AG09319 (cell line): ENCODE data around the gene NOD1.
A peak's percentile ranks its signal among the peaks of the same experiment; 100 is the strongest.
"Not testable (repeated sequence)": the region's sequence is repeated elsewhere in the genome, so short reads cannot be mapped to it uniquely, and the experiment has no call there.

Experiments
- DNase-seq: peaks from one replicate; pipeline ENCODE4 v3.0.0-alpha.2; 2010; ENCODE audit warnings: low read depth; ENCODE audit errors: extremely low read depth
- TF ChIP-seq, protein P1 (sequence below): IDR thresholded peaks from 2 replicates; pipeline ENCODE4 v1.5.1; 2011; ENCODE audit warnings: low read depth, mild to moderate bottlenecking, inconsistent platforms, low read length, moderate library complexity

The NOD1 gene

DNA sequence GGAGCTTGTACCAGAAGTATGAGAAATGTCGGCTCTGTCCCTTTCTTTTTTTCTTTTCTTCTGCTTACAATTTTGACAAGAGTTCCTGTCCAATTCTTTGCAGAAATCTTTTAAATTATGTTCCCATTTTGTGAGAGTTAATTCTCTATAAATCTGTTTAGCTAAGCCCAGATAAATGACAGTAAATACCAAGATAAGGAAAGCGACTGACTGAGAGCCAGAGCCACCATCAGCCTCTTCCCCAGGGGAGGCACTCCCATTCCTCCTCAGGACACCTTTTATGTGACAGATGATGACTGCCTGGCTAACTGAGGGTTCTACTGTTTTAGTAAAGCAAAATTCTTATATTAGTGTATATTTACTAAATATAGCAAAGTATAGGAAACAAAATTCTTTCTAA lies 32.9 kb upstream of the NOD1 start:
- TF ChIP-seq, protein P1, sequence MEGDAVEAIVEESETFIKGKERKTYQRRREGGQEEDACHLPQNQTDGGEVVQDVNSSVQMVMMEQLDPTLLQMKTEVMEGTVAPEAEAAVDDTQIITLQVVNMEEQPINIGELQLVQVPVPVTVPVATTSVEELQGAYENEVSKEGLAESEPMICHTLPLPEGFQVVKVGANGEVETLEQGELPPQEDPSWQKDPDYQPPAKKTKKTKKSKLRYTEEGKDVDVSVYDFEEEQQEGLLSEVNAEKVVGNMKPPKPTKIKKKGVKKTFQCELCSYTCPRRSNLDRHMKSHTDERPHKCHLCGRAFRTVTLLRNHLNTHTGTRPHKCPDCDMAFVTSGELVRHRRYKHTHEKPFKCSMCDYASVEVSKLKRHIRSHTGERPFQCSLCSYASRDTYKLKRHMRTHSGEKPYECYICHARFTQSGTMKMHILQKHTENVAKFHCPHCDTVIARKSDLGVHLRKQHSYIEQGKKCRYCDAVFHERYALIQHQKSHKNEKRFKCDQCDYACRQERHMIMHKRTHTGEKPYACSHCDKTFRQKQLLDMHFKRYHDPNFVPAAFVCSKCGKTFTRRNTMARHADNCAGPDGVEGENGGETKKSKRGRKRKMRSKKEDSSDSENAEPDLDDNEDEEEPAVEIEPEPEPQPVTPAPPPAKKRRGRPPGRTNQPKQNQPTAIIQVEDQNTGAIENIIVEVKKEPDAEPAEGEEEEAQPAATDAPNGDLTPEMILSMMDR, result no peak

DNA sequence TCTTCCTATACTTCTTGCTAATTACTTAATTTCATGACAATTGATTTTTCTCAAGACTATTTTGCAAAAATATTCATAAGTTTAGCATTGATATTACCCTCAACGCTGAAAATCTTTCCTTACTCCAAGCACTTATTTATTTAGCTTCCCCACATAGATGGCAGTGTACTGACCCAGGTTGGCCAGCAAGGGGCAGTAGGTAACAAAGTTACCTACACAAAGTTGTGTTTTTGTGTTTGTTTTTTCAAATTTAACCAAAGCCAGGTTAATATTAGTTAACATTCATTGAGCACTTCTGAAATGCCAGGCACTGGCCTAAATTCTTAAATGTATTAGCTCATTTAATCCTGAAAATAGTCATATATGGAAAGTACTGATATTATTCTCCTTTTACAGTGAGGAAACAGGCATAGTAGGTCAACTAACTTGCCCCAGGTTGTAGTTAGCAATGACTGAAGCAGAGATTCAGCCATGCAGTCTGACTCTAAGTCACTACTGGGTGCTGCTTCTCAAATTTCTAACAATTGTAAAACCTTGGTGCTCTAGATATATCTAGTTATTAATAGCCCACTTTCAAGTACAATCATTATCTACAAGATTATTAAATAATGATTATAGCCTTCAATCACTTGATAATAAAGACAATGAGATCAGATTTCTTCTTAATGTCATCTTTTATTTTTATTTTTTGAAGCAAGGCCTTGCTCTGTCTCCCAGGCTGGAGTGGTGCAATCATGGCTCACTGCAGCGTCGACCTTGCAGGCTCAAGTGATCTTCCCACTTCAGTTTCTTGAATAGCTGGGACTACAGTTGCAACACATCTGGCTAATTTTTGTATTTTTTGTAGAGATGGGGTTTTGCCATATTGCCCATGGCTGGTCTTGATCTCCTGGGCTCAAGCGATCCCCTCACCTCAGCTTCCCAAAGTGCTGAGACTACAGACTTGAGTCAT lies 31.8 kb upstream of the NOD1 start:
- TF ChIP-seq, protein P1, result peak; percentile 76
- DNase-seq, result peak; percentile 8

More for the DNA sequence above, 32.9 kb upstream of the NOD1 start:
- DNase-seq, result no peak

DNA sequence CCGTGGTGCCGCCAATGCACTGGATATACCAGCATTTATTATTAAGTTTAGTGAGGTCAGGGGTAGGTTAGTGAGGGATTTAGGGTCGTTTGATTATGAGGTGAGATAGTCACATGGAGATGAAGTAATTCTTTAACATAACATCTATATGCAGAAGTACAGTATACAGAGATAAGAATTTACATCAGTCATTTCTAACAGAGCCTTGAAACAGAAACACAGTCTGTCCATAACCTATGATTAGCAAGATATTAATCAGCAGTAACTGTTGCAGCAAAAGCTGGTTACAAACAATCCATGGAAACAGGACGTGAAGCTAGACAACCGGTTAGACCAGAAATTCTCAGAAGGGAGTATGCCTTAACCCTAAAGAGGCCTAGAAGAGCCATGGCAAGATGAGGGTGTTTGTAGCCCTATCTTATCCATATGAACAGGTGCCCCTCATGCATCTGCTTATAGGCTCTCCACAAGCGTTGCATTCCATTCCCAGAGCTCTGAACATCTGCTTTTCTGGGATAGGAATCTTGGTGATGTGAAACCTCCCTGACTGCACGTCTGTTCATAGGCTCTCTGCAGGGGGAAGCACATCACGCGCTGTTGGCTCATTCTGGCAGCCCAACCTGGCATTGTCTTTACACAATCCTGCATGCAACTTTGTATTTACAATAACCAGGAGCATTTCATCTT lies 30.7 kb upstream of the NOD1 start:
- DNase-seq, result not testable (repeated sequence)

DNA sequence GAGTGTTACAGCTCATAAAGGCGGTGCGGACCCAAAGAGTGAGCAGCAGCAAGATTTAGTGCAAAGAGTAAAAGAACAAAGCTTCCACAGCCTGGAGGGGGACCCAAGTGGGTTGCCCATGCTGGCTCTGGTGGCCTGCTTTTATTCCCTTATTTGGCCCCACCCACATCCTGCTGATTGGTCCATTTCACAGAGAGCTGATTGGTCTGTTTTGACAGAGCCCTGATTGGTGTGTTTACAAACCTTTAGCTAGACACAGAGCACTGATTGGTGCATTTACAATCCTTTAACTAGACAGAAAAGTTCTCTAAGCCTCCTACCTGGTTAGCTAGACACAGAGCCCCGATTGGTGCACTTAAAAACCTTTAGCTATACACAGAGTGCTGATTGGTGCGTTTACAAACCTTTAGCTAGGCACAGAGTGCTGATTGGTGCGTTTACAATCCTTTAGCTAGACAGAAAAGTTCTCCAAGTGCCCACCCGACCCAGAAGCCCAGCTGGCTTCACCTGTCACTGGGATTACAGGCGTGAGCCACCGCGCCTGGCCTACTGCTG lies 28.8 kb upstream of the NOD1 start:
- DNase-seq, result not testable (repeated sequence)

DNA sequence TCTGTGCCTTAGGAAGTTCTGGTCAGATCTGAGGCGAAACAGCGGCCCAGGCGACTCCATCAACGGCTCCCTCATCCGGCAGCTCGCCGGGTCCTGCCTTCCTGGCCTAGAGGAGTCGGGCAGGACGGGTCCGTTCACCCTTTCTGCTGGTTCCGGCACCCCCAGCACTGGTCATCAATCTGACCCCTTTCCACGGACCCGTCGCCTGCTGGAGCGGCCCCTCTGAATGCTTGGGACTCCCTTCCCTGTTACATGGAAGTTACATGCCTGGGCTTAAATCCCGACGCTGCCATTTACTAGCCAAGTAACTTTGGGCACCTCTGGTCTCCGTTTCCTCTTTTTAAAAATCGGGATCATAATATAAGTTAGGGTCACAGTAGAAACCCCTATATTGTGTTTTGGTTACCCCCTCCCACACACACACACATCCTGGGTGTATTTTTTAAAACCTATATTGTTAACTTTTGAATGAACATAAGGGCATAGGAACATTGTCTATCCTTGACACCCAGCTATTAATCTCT lies 26.7 kb upstream of the NOD1 start:
- TF ChIP-seq, protein P1, result peak; percentile 25
- no peak for DNase-seq

DNA sequence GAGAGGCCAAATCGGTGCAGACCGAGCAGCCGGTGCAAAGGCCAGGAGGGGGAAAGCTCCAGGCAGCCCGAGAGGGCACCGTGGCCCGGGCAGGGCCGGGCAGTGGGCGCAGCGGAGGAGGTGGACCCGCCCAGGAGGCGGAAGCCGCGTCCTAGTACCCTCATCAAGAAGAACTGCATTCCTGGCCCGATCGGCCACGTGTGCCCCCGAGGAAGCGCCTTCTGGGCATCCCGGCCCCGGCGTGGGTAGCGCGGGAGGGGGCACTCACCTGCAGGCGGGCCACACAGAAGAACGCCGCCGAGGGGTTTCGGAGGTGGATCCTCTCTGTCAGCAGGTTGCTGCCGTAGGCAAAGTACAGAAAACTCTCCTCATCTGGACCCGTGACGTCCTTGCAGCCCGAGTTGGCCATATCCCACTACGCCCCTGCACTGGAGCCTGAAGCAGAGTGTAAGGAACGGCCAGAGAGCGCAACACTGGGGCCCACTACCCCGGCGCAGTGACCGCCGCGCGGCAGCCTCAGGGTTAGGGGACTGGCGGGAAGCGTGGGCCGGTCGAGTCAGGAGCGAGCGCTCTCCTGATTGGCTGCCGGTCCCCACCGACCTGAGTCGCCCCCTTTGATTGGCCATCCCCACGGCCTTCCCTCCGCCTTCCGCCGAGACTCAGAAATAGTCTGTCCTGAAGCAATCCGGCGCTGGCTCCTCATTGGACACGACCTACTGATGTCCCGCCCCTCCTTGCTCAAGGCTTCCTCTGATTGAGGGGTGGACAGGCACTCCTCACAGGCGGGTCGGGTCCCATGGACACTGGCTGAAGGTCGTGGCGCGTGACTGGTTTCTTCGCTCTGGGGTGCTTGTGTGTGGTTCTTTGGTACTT lies 26.0 kb upstream of the NOD1 start, which contains the start of gene GGCT:
Gene GGCT, minus strand, starts transcription at position 529 of the 873 bp plus-strand sequence. Its CDS starts 120 bp downstream, at position 409.
- TF ChIP-seq, protein P1, result no peak
- peak; percentile 95 for DNase-seq

DNA sequence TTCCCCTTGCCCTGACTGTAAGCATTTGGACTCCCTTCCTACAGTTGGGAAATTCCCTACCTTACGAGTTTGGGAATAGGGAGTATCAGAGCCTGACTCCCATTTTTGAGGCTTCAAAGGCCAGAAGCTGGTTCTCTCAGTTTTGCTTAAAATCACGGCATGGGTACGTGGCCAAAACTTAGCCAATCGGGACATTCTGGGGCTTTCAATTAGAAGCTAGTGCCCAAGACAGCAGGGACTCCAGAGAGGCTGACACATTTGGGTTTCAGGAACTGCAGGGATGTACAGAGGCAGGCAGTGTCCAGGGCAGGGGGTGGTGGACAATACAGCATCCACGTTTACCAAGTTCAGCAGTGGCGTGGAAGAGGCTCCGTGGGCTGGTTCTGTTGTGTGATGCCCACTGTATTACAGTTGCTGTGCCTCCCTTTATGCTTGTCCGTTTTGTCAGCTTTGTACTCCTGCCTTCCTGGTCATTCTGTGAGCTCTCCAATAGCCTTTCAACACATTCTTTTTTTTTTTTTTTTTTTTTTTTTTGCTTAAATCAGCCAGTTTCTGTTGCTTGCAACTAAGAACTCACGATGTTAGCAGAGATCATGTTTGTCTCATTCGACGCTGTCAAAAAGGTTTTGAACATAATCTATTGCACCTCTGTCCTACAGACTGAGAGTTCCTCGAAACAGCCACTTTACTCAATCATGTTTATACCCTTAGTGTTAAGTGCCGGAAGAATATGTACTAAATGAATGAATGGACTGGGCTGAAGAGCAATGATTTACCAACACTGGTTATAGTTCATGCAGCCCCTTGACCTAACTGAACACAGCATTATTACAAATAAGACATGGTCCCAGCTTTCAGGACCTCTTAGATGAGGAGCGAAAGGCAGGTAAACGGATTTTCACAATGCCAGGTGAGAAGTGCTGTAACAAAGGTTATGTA lies 25.0 kb upstream of the NOD1 start:
- no peak for DNase-seq
- TF ChIP-seq, protein P1, result no peak
